ENCODE measurements around the gene TBKBP1.

GRCh38 chr17:47653442-47653841 lies 40.5 kb upstream of the TBKBP1 start:
- no peak for TF ChIP-seq CTCF (IDR thresholded peaks at IDR 0.05; ENCODE audit: borderline replicate concordance, extremely low read depth, low read length, poor library complexity, severe bottlenecking)
- TF ChIP-seq EZH2 (IDR thresholded peaks at IDR 0.05; ENCODE audit: borderline replicate concordance, low read depth, low read length, severe bottlenecking), result no peak
